Stimulated activated CD8-positive, alpha-beta memory T cell treated with anti-CD3 and anti-CD28 coated beads, Interleukin-12 subunit alpha, Interleukin-12 subunit beta, amount 100 ng/mL, for 24 hours (primary cell): ENCODE results near the gene SPATA46.

ENCODE experiments used
- DNase-seq: peaks from one replicate; pipeline ENCODE4 v3.0.0-alpha.2; 2020; ENCODE audit errors: extremely low read depth

The SPATA46 gene

GRCh38 chr1:162374406-162374805, 2.2 kb downstream of the SPATA46 start:
- DNase-seq, result no peak

- no peak for DNase-seq
Measured at GRCh38 chr1:162373541-162374260, 3.0 kb downstream of the SPATA46 start.

- no peak for DNase-seq
Measured at GRCh38 chr1:162373072-162373427, 3.6 kb downstream of the SPATA46 start.

GRCh38 chr1:162372159-162373071, 4.2 kb downstream of the SPATA46 start:
- DNase-seq, result no peak

- no peak for DNase-seq
Measured at GRCh38 chr1:162371611-162372010, 5.0 kb downstream of the SPATA46 start.

GRCh38 chr1:162370721-162371120, 5.9 kb downstream of the SPATA46 start:
- no peak for DNase-seq

- no peak for DNase-seq
Measured at GRCh38 chr1:162370161-162370560, 6.5 kb downstream of the SPATA46 start.

GRCh38 chr1:162369571-162369970, 7.1 kb downstream of the SPATA46 start:
- no peak for DNase-seq

GRCh38 chr1:162368451-162368850, 8.2 kb downstream of the SPATA46 start:
- DNase-seq, result no peak

GRCh38 chr1:162367772-162368171, 8.9 kb downstream of the SPATA46 start:
- DNase-seq, result no peak

- DNase-seq, result no peak
Measured at GRCh38 chr1:162367073-162367472, 9.6 kb downstream of the SPATA46 start.

GRCh38 chr1:162366671-162367070, 10.0 kb downstream of the SPATA46 start:
- no peak for DNase-seq

GRCh38 chr1:162366149-162366548, 10.5 kb downstream of the SPATA46 start:
- no peak for DNase-seq

- DNase-seq, result no peak
Measured at GRCh38 chr1:162365284-162366020, 11.2 kb downstream of the SPATA46 start.

GRCh38 chr1:162364498-162364897, 12.2 kb downstream of the SPATA46 start:
- no peak for DNase-seq

GRCh38 chr1:162363823-162364222, 12.8 kb downstream of the SPATA46 start:
- DNase-seq, result no peak

- DNase-seq, result no peak
Measured at GRCh38 chr1:162361349-162361748, 15.3 kb downstream of the SPATA46 start.

GRCh38 chr1:162360874-162361260, 15.8 kb downstream of the SPATA46 start:
- no peak for DNase-seq

- DNase-seq, result no peak
Measured at GRCh38 chr1:162360237-162360873, 16.3 kb downstream of the SPATA46 start.

- no peak for DNase-seq
Measured at GRCh38 chr1:162359523-162360236, 17.0 kb downstream of the SPATA46 start.

GRCh38 chr1:162358928-162359327, 17.7 kb downstream of the SPATA46 start:
- no peak for DNase-seq
